HG03378 (cell line): ENCODE measurements around the gene CACFD1.
"Not testable (repeated sequence)": the region's sequence is repeated elsewhere in the genome, so short reads cannot be mapped to it uniquely, and the experiment has no call there.

ENCODE experiments used
- ATAC-seq: cut with Tn5 transposase; IDR thresholded peaks from one replicate; pipeline ENCODE4 v1.9.1; 2021; ENCODE audit warnings: mild to moderate bottlenecking, moderate library complexity; ENCODE audit not compliant: unreplicated experiment

CACFD1 gene

GRCh38 chr9:133439337-133439736, 20.4 kb upstream of the CACFD1 start:
- no peak for ATAC-seq

- ATAC-seq: peak; percentile 46
These were observed 18.9 kb upstream of the CACFD1 start for GRCh38 chr9:133440874-133441273.

DNA sequence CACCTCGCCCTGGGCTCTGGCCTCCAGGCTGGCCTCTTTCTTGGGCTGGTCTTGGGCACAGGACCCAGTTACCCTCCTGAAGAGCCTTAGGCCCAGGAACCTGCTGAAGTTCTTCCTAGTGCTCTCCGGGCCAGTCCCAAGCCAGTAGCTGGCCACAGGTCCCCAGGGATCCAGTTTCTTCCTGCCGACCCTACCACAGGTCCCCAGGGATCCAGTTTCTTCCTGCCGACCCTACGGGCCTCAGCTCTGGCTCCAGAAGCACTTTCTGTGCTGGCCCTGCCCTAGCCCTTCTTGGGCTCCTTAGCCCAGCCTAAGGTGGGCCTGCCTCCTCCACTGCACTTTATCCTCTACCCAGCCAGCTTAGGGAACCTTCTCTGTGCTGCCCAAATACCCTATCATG, 18.2 kb upstream of the CACFD1 start:
- ATAC-seq: no peak

GRCh38 chr9:133443248-133443647, 16.5 kb upstream of the CACFD1 start:
- ATAC-seq: no peak

- no peak for ATAC-seq
These were observed 15.8 kb upstream of the CACFD1 start for GRCh38 chr9:133443982-133444381.

DNA sequence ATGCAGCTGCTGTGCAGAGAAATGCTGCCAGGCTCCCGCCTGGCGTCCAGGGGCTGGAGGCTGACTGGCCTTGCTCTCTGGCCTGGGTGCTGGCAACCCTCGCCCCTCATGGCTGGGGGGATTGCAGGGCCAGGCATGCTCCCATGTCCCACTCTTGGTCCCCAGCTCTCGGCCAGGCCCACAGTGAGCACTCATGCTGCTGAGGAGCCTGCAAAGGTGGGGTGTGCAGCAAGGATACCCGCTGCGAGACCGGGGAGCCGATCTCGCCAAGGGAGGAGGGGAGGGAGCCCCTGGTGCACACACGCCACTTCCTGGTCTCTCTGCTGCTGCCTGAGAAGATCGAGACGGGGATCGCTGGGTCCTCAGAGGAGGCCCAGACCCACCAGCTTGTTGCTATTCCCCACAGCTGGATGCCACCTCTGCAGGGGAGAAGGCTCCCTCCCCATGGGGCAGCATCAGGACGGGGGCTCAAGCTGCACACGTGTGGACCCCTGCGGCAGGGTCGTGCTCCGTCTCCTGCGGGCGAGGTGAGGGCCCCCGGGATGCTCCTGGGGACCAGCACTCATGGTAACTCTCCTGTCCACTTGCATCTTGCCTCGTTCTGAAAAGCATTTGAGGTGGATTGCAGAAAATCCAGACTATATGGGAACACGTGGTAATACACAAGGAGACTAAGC, 14.3 kb upstream of the CACFD1 start:
- no peak for ATAC-seq

DNA sequence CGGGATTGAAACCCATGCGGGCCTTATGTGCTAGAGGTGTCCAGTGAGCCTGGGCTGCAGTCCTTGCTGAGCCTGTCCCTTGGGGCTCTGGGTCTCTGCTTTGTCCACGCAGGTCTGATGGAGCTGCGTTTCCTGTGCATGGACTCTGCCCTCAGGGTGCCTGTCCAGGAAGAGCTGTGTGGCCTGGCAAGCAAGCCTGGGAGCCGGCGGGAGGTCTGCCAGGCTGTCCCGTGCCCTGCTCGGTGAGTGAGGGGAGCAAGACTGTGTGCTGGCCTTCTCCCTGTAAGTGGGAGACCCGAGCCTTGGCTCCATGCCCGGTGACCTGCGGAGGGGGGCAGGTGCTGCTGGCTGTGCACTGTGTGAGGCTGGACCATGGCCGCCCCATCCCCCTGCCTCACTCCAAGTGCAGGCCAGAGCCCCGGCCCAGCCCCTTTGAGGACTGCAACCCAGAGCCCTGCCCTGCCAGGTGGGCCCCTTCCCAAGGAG, 11.2 kb upstream of the CACFD1 start:
- ATAC-seq: no peak

GRCh38 chr9:133449760-133450159, 10.0 kb upstream of the CACFD1 start:
- ATAC-seq: no peak

DNA sequence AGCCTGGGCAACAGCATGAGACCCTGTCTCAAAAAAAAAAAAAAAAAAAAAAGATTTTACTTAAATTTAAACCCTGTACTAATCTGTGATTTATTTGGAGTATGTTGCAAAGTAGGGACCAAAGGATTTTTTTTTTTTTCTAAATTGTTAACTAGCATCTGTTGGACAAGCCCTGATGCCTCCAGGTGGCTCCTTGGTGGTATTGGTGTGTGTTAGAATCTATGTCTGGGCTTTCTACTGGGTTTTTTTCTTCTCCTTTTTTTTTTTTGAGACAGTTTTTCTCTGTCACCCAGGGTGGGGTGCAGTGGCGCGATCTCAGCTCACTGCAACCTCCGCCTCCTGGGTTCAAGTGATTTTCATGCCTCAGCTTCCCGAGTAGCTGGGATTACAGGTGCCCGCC, 7.9 kb upstream of the CACFD1 start:
- not testable (repeated sequence) for ATAC-seq

GRCh38 chr9:133452562-133452961, 7.2 kb upstream of the CACFD1 start:
- no peak for ATAC-seq

DNA sequence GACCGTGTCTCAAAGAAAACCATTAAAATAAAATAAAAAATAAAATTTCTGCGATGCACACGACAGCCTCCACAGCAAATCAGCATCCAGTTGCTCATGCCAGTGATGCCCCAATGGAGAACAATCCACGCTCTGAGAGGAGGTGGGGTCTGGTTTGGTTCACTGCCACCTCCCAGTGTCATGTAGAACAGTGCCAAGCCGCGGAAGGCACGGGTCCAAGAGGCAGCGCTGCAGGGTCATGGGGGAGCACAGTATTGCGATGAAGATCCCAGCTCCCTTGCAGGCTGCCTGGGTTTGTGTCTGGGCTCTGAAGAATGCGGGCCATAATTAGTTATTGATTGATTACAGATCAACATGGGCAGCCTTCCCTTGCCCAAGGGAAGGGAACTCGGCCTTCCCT, 6.1 kb upstream of the CACFD1 start:
- ATAC-seq: no peak

GRCh38 chr9:133454325-133454724, 5.5 kb upstream of the CACFD1 start:
- no peak for ATAC-seq

GRCh38 chr9:133454943-133455673, 4.7 kb upstream of the CACFD1 start:
- ATAC-seq: no peak

- ATAC-seq: no peak
These were observed 3.8 kb upstream of the CACFD1 start for GRCh38 chr9:133455936-133456335.

DNA sequence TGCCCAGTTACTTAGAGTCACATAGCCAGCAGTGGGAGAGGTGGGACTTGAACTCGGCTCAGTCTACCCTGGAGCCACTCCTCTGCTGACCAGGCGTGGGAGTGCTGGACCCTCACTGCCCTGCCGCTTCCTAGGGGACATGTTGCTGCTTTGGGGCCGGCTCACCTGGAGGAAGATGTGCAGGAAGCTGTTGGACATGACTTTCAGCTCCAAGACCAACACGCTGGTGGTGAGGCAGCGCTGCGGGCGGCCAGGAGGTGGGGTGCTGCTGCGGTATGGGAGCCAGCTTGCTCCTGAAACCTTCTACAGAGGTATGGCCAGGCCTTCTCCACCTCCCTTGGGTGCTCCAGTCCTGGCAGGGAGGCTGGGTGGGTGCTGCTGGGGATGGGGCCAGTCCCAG, 3.4 kb upstream of the CACFD1 start:
- ATAC-seq: no peak

GRCh38 chr9:133457233-133457632, 2.5 kb upstream of the CACFD1 start:
- ATAC-seq: no peak

GRCh38 chr9:133457748-133458147, 2.0 kb upstream of the CACFD1 start:
- ATAC-seq: no peak

- no peak for ATAC-seq
These were observed 1.0 kb upstream of the CACFD1 start for GRCh38 chr9:133458643-133459312.

GRCh38 chr9:133460405-133461175, 812 bp downstream of the CACFD1 start:
- no peak for ATAC-seq

- ATAC-seq: no peak
These were observed 2.2 kb downstream of the CACFD1 start for GRCh38 chr9:133461975-133462374.

GRCh38 chr9:133463234-133463863, 3.6 kb downstream of the CACFD1 start:
- ATAC-seq: no peak
